ENCODE results near the gene TBC1D4.

DNA sequence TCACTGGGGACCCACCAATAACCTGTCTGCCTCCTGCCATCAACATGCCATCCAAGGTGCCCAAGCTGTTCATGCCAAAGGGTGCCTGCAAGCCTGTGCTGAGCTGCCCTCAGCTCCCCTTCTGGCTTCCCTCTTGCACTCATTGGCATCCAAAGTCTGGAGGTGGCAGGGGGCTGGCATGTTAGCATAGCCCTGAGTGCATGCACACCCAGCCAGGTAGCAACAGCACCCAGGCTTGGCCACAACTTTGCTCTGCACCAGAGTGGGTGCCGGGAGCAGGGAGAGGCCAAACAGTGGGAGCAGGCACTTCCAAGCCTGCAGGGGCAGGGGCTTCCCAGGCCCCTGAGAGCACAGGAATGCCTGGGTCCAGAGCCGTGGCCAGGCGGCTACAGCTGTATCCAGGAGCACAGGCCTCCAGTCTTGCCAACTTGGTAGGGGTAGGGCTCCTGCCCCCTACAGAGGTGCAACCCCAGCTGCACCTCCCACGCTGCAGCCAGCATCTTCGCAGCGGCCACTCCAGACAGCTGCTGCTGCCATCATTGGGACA lies 26.1 kb upstream of the TBC1D4 start:
- no peak for TF ChIP-seq SP1 (IDR thresholded peaks at IDR 0.05)
- TF ChIP-seq ELF4 (IDR thresholded peaks at IDR 0.05), result no peak
- TF ChIP-seq TARDBP (IDR thresholded peaks at IDR 0.05), result no peak
- no peak for TF ChIP-seq LEF1 (IDR thresholded peaks at IDR 0.05; ENCODE audit: borderline replicate concordance)
- TF ChIP-seq NFRKB (IDR thresholded peaks at IDR 0.05), result no peak
- TF ChIP-seq ARNT (IDR thresholded peaks at IDR 0.05), result no peak
- TF ChIP-seq FOXK2 (IDR thresholded peaks at IDR 0.05), result no peak
- TF ChIP-seq CTBP1 (IDR thresholded peaks at IDR 0.05; ENCODE audit: borderline replicate concordance), result no peak
- TF ChIP-seq FOXM1 (IDR thresholded peaks at IDR 0.05; ENCODE audit: borderline replicate concordance), result no peak
- TF ChIP-seq SUZ12 (IDR thresholded peaks at IDR 0.05), result no peak
- no peak for TF ChIP-seq BHLHE40 (IDR thresholded peaks at IDR 0.05; ENCODE audit: borderline replicate concordance)
- no peak for TF ChIP-seq L3MBTL2 (conservative IDR thresholded peaks at IDR 0.05)
- no peak for TF ChIP-seq FOXA1 (IDR thresholded peaks at IDR 0.05)

Data from HEK293T (cell line).